Measurements from ENCODE around the gene TTLL1.
"Not testable (repeated sequence)": the region's sequence is repeated elsewhere in the genome, so short reads cannot be mapped to it uniquely, and the experiment has no call there.

TTLL1 gene

DNA sequence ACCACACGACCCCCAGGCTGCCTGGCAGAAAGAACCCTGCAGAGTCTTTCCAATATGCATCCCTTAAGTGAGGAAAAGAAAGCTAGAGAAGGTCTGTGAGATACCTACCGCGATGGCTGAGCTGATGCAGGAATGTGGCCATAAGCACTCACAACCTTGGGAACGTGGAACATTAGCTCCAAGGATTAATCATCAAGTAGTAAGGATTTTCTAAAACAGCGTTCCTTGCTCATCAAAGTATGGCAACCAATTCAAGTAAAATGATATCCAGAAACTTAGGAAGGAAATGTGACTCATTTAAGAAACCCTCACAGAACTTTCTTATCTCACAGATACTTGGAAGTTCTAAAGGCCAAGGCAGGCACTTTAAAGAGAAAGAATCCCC is 87.0 kb downstream of the TTLL1 start:
- TF ChIP-seq, protein P1, sequence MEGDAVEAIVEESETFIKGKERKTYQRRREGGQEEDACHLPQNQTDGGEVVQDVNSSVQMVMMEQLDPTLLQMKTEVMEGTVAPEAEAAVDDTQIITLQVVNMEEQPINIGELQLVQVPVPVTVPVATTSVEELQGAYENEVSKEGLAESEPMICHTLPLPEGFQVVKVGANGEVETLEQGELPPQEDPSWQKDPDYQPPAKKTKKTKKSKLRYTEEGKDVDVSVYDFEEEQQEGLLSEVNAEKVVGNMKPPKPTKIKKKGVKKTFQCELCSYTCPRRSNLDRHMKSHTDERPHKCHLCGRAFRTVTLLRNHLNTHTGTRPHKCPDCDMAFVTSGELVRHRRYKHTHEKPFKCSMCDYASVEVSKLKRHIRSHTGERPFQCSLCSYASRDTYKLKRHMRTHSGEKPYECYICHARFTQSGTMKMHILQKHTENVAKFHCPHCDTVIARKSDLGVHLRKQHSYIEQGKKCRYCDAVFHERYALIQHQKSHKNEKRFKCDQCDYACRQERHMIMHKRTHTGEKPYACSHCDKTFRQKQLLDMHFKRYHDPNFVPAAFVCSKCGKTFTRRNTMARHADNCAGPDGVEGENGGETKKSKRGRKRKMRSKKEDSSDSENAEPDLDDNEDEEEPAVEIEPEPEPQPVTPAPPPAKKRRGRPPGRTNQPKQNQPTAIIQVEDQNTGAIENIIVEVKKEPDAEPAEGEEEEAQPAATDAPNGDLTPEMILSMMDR (IDR thresholded peaks at IDR 0.05; ENCODE audit: control extremely low read depth, extremely low read depth, low read depth, missing control alignments) = no peak
- DNase-seq (ENCODE audit: extremely low spot score) = no peak
- CTCF ChIA-PET = interaction anchor here (1.5 to 1.9 kb wide), 4 partner anchors 9 to 32 kb away, joined by 4 to 6 read pairs (median 4); no protein-coding TSS in a partner anchor

DNA sequence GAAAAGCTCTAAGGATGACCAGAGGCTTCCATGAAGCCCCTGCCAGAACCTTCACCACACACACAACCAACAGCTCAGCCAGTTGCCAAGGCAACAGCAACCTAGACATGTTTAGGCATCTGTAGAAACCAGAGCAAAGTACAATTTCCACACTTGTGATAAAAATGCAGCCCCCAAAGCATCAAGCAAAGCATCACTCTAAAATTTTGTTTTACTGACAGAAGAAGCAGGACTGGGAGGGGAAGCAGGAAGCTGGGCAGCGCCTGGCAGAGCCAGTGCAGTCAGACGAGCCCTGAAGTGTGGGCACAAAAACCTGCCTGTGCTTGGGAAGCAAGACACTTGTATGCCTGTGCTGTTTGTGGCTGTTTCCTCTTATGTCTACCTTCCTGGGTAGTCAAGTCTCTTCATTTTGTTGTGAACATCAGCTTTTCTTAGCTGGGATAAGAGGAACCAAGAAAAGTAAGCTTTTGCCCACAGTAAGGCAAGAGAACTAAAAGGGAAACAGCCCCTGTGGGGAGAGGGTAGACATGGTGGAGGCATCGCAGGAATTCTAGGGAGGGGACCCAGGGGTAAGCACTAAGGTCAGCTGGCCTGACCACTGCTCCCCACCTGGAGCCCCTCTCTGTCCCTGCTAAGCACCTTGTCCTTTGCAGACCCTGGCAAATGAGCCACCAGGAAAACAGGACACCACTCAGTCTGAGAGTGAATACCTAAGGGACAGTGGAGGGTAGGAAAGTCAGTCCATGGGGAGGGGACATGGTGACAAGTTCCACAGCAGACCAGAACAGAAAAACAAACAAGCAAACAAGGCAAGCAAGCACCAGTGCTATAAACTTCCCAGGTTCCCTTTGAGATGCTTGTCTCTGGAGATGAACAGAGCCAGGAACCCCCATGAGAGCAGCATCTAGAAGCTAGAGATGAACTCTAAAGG is 87.7 kb downstream of the TTLL1 start:
- CTCF ChIA-PET = interaction anchor here (0.9 to 2.0 kb wide), 8 partner anchors 9 to 83 kb away, joined by 3 to 7 read pairs (median 4); no protein-coding TSS in a partner anchor
- POLR2A ChIA-PET = interaction anchor here (1.1 to 6.0 kb wide), 2 partner anchors 13 to 67 kb away, joined by 3 to 39 read pairs; partner anchors contain the start of gene PACSIN2
- TF ChIP-seq, protein P1 (IDR thresholded peaks at IDR 0.05; ENCODE audit: control extremely low read depth, extremely low read depth, low read depth, missing control alignments) = no peak
- no peak for DNase-seq (ENCODE audit: extremely low spot score)

More for the DNA sequence above, 87.0 kb downstream of the TTLL1 start:
- POLR2A ChIA-PET = interaction anchor here (0.5 to 6.0 kb wide), 2 partner anchors 11 to 12 kb away, joined by 3 to 39 read pairs; partner anchors contain the start of gene PACSIN2

DNA sequence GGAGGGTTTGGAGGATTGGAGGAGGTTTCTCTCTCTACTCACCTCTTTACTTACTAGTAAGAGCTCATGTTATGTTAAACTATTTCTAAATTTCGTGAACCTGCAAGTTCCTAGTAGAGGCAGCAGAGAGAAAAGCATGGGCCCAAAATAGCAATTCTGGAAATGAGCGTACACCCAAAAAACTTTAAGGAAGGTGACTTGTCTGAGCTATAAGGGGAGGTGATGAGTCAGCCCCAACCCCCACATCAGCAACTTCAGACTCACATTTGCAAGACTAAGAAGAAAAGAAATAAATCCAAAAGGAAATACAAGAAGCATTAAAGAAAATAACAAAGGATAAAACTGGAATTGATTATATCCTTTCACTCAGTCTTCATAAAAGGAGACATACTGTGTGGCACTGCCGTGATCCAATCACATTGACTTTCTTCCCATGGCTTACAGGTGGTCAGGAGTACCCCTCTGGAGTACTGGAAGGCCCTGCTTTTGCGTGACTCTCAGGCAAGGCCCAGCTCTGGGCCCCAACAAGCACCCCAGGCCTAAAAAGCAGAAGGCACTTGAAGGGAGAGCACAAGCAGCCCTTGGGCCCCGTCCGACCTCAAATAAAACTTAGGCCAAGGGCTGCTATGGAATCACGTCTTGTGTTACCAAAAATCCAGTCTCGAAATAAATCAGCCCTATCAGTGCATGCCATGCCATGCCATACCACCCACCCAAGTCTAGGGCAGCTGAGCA is 88.6 kb downstream of the TTLL1 start:
- ChIA-PET POLR2A (interaction anchor here (1.1 to 6.0 kb wide), 2 partner anchors 14 to 67 kb away, joined by 3 to 39 read pairs; partner anchors contain the start of gene PACSIN2), CTCF (interaction anchor here (1.5 to 2.0 kb wide), 5 partner anchors 10 to 82 kb away, joined by 3 to 7 read pairs (median 4); no protein-coding TSS in a partner anchor)
- DNase-seq (ENCODE audit: extremely low spot score) = no peak
- TF ChIP-seq, protein P1 (IDR thresholded peaks at IDR 0.05; ENCODE audit: control extremely low read depth, extremely low read depth, low read depth, missing control alignments) = no peak

DNA sequence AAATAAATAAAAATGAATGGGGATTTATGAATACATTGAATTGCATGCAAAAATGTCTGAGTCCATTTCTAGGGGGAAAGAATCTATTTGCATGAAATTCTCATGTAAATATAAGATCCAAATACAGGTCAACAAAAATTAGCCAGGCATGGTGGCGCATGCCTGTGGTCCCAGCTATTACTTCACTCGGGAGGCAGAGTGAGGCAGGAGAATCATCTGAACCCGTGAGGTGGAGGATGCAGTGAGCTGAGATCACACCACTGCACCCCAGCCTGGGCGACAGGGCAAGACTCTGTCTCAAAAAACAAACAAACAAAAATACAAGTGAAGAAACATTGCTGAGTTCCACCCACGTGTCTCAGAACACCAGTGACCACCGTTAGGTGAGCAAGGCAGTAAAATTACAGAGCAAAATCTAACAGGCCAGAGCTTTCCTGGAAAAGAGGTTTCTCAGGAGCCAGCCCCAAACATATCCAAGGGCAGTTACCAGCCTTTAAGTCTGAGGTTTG is 91.6 kb downstream of the TTLL1 start:
- POLR2A ChIA-PET = no interaction called here
- TF ChIP-seq, protein P1 (IDR thresholded peaks at IDR 0.05; ENCODE audit: control extremely low read depth, extremely low read depth, low read depth, missing control alignments) = no peak
- CTCF ChIA-PET = no interaction called here
- no peak for DNase-seq (ENCODE audit: extremely low spot score)

DNA sequence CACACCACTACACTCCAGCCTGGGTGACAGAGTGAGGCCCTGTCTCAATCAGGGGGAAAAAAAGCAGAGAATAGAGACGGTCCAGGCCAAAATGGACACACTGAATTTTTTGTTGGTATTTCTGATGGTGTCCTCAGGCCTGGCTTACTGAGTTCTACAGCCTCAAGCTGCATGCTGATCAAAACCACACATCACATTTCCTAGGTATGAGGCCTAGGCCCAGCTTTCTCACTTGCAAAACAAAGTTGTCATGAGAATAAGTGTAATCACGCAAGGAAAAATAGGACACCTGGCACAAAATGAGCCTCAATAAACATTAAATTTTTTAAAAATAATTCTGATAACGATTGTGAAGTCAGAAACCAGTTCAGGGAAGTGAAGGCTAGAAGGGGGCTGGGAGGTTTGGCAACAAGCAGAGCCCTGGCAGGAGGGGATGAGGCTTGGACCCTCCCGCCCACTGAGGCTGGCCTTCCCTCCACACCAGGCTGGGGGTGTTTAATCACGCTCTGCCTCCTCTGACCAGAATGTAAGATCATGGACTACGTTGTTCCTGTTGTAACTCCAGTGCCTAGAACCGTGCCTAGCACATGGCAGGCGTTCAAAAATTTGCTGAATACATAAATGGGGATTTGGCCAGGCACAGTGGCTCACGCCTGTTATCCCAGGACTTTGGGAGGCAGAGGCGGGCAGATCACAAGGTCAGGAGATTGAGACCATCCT is 92.4 kb downstream of the TTLL1 start:
- no peak for DNase-seq (ENCODE audit: extremely low spot score)
- ChIA-PET POLR2A (no interaction called here), CTCF (no interaction called here)
- TF ChIP-seq, protein P1 (IDR thresholded peaks at IDR 0.05; ENCODE audit: control extremely low read depth, extremely low read depth, low read depth, missing control alignments) = no peak

DNA sequence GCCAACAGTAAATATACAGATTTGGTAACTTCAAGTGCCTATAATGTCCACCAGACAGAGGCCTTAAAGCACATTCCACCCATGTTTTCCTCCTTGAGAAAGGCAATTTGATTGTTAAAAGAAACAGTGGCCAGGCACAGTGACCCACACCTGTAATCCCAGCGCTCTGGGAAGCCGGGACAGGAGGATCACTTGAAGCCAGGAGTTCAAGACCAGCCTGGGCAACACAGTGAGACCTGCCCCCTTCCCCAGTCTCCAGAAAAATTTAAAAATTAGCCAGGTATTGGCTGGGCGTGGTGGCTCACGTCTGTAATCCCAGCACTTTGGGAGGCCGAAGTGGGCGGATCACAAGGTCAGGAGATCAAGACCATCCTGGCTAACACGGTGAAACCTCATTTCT is 93.5 kb downstream of the TTLL1 start:
- CTCF ChIA-PET = interaction anchor here (0.9 to 1.2 kb wide), 3 partner anchors 10 to 17 kb away, joined by 3 to 8 read pairs (median 3); no protein-coding TSS in a partner anchor
- POLR2A ChIA-PET; DNase-seq (ENCODE audit: extremely low spot score): not testable (repeated sequence)

All from GM10248 (cell line).